LHCN-M2 (cell line): ENCODE results near the gene ZNF407. TPM values are rescaled to one million over a fixed set of nuclear protein-coding genes. Genes with fewer than 3 reads are reported as not detected.

Experiments
- DNase-seq: peaks from one replicate; pipeline ENCODE4 v3.0.0-alpha.2; 2012; ENCODE audit warnings: low read depth
- total RNA-seq: library from RNA; depleted of rRNA; stranded (reverse); fragments of >200 nt; gene quantifications from 2 replicates; pipeline ENCODE4 v1.2.3, GENCODE V29; 2014; rRNA removed

Gene ZNF407
- total RNA-seq, 1 experiment from 2014 or later: 9.5 TPM

DNA sequence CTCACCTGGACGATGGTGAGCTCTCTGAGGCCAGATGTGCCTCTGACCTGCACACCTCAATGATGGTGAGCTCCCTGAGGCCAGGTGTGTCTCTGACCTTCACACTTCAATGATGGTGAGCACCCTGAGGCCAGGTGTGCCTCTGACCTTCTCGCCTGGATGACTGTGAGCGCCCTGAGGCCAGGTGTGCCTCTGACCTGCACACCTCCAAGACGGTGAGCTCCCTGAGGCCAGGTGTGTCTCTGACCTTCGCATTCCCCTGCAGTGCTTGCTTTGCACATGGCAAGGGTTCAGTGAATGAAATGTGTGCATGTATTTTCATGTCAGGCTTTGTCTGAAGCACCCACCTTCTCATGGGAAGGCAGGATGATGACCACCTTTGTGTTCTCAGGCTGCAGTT lies 515.8 kb downstream of the ZNF407 start:
- DNase-seq: no peak

DNA sequence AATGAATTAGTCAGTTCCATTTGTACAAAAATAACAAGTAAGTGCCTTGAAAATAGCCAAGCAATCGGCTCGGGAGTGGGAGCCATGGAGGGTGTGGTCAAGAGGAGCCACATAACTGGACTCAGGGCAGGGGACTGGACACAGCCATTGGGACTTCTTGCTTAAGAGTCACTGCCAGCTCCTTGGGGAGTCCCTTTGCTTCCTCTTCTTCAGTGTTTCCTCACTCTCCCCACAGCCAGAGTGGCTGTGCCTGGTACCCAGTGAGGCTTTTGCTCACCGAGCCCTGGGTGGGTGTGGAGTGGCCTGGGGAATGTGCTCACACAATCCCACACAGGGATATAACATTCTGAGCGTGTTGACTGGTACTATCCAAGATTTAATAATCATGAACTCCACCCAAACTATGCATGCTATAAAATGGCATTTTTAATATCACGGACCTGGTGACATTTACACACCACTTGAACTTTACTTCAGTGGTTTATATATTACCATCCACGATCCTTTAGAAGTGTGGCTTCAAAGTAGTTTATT lies 516.6 kb downstream of the ZNF407 start:
- no peak for DNase-seq

Other genes with a start within 250 kb of the ZNF407 start
- gene DIPK1C, start 140.6 kb upstream of the ZNF407 start, total RNA-seq: not detected in 2 replicates
- 62.8 and 65.3 TPM in 2 replicates for gene CNDP2, start 101.5 kb upstream of the ZNF407 start, total RNA-seq
- not detected in 2 replicates for gene CNDP1, start 63.4 kb upstream of the ZNF407 start, total RNA-seq